ENCODE results near the gene GSN.

- no peak for TF ChIP-seq CTCF (IDR thresholded peaks at IDR 0.05)
- TF ChIP-seq POLR2A (IDR thresholded peaks at IDR 0.05): no peak
These were observed 54.2 kb downstream of the GSN start for GRCh38 chr9:121322037-121322736.

Measured in adrenal gland (tissue), 5 donors.